ENCODE data around the gene VGLL3.

DNA sequence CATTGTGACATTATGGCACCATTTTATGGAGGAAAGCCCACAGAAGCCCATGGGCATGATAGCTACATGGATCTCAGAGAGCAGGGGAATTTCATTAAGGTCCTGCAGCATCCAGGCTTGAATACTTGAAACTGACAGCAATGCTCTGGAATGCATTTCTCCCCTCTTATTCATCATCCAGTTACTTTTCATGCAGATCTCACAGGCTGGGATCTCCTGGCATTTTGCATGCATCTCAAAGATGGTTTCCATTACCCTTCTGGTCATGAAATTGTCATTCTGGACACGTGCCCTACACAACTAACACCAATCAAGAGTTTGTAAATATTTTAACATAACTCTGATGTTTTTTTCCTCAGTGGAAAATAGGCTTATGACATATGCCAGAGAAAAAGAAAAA lies 32.4 kb downstream of the VGLL3 start:
- TF ChIP-seq ARNTL (CRISPR knock-in tag; IDR thresholded peaks at IDR 0.05; ENCODE audit: borderline replicate concordance, low read depth), result no peak
- TF ChIP-seq OSR1 (CRISPR knock-in tag; IDR thresholded peaks at IDR 0.05), result no peak
- no peak for TF ChIP-seq ESRRG (CRISPR knock-in tag; IDR thresholded peaks at IDR 0.05)
- TF ChIP-seq PATZ1 (CRISPR knock-in tag; IDR thresholded peaks at IDR 0.05; ENCODE audit: borderline replicate concordance), result no peak
- no peak for TF ChIP-seq TSHZ2 (CRISPR knock-in tag; IDR thresholded peaks at IDR 0.05)
- no peak for TF ChIP-seq BACH2 (CRISPR knock-in tag; IDR thresholded peaks at IDR 0.05; ENCODE audit: borderline replicate concordance)
- TF ChIP-seq ZFP30 (CRISPR knock-in tag; IDR thresholded peaks at IDR 0.05), result no peak
- TF ChIP-seq ZNF565 (CRISPR knock-in tag; conservative IDR thresholded peaks at IDR 0.05; ENCODE audit: low read depth), result no peak
- no peak for TF ChIP-seq ZFP3 (CRISPR knock-in tag; IDR thresholded peaks at IDR 0.05)
- TF ChIP-seq RARB (CRISPR knock-in tag; IDR thresholded peaks at IDR 0.05), result no peak
- no peak for TF ChIP-seq ZC3H10 (CRISPR knock-in tag; IDR thresholded peaks at IDR 0.05)
- TF ChIP-seq, protein P1, sequence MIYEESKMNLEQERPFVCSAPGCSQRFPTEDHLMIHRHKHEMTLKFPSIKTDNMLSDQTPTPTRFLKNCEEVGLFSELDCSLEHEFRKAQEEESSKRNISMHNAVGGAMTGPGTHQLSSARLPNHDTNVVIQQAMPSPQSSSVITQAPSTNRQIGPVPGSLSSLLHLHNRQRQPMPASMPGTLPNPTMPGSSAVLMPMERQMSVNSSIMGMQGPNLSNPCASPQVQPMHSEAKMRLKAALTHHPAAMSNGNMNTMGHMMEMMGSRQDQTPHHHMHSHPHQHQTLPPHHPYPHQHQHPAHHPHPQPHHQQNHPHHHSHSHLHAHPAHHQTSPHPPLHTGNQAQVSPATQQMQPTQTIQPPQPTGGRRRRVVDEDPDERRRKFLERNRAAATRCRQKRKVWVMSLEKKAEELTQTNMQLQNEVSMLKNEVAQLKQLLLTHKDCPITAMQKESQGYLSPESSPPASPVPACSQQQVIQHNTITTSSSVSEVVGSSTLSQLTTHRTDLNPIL (CRISPR knock-in tag; IDR thresholded peaks at IDR 0.05; ENCODE audit: low read depth), result no peak
- TF ChIP-seq TCF4 (CRISPR knock-in tag; IDR thresholded peaks at IDR 0.05; ENCODE audit: borderline replicate concordance), result no peak
- TF ChIP-seq POU6F1 (CRISPR knock-in tag; IDR thresholded peaks at IDR 0.05; ENCODE audit: borderline replicate concordance, low read depth), result no peak
